Cardiac septum (tissue), 1 donor: ENCODE data around the gene VSIG8. TPM values are rescaled to one million over a fixed set of nuclear protein-coding genes. Genes with fewer than 3 reads are reported as not detected.
A peak's percentile ranks its signal among the peaks of the same experiment; 100 is the strongest.
"Not testable (repeated sequence)": the region's sequence is repeated elsewhere in the genome, so short reads cannot be mapped to it uniquely, and the experiment has no call there.

ENCODE experiments used
- DNase-seq: peaks from one replicate; pipeline ENCODE4 v3.0.0-alpha.2; 2020; ENCODE audit warnings: low spot score
- intact Hi-C: fragments of 100-400 bp; cut with DNase I; formaldehyde crosslinking; loops from one replicate; pipeline ENCODE4 v1.14.0; 2022
- long read RNA-seq: library from polyadenylated mRNA; unstranded; transcript quantifications from one replicate; pipeline ENCODE4 v2.0.0, GENCODE V29; 2021
- total RNA-seq: library from RNA; stranded (reverse); fragmentation: NEBNext Ultra II Directional; extraction: Animal tissue kit (Norgen Biotek cat#: 25700); gene quantifications from one replicate; pipeline ENCODE4 v1.2.1, GENCODE V29; 2021
- donor health status: DM: no; HTN: no; CAD: no.

The VSIG8 gene
- not detected for total RNA-seq
- long read RNA-seq = 0 reads

- intact Hi-C loops = no loop called here
- no peak for DNase-seq
These were observed at the start of gene VSIG8 for GRCh38 chr1:159862557-159862956. VSIG8 (minus strand) TSS chr1:159862657; CDS start chr1:159862521, 136 bp downstream.

GRCh38 chr1:159911326-159912070 lies 49.0 kb upstream of the VSIG8 start:
- intact Hi-C loops = no loop called here
- no peak for DNase-seq

GRCh38 chr1:159908031-159908940 lies 45.8 kb upstream of the VSIG8 start:
- intact Hi-C loops = no loop called here

GRCh38 chr1:159906960-159907359 lies 44.5 kb upstream of the VSIG8 start:
- intact Hi-C loops = no loop called here
- no peak for DNase-seq

More at GRCh38 chr1:159908031-159908940, 45.8 kb upstream of the VSIG8 start:
- DNase-seq = peak; percentile 70

- intact Hi-C loops, DNase-seq: not testable (repeated sequence)
These were observed 41.6 kb upstream of the VSIG8 start for GRCh38 chr1:159904036-159904435.

- intact Hi-C loops = no loop called here
- peak; percentile 33 for DNase-seq
These were observed 40.1 kb upstream of the VSIG8 start for GRCh38 chr1:159902541-159902940.

GRCh38 chr1:159900755-159901360 lies 38.4 kb upstream of the VSIG8 start:
- intact Hi-C loops = no loop called here
- DNase-seq = no peak

- peak; percentile 93 for DNase-seq
- intact Hi-C loops = no loop called here
These were observed 37.7 kb upstream of the VSIG8 start, which contains the start of gene CFAP45 for GRCh38 chr1:159900086-159900680. CFAP45 (minus strand) TSS chr1:159900165; CDS start chr1:159900098, 67 bp downstream.

GRCh38 chr1:159899634-159900033 lies 37.2 kb upstream of the VSIG8 start:
- DNase-seq, intact Hi-C loops: not testable (repeated sequence)

- intact Hi-C loops = no loop called here
- no peak for DNase-seq
These were observed 36.1 kb upstream of the VSIG8 start for GRCh38 chr1:159898527-159898926.

GRCh38 chr1:159897962-159898361 lies 35.5 kb upstream of the VSIG8 start:
- no peak for DNase-seq
- intact Hi-C loops = no loop called here

GRCh38 chr1:159896546-159896930 lies 34.1 kb upstream of the VSIG8 start:
- intact Hi-C loops = no loop called here
- DNase-seq = no peak

- no peak for DNase-seq
- intact Hi-C loops = no loop called here
These were observed 33.5 kb upstream of the VSIG8 start for GRCh38 chr1:159895836-159896545.

- no peak for DNase-seq
- intact Hi-C loops = no loop called here
These were observed 32.8 kb upstream of the VSIG8 start for GRCh38 chr1:159895286-159895685.

- DNase-seq = no peak
- intact Hi-C loops = loop anchor here (1.0 kb wide), 1 partner anchor 94 kb away; no protein-coding TSS in a partner anchor
These were observed 30.5 kb upstream of the VSIG8 start for GRCh38 chr1:159892944-159893343.

GRCh38 chr1:159891275-159892157 lies 29.1 kb upstream of the VSIG8 start:
- intact Hi-C loops = loop anchor here (1.0 kb wide), 1 partner anchor 92 kb away; no protein-coding TSS in a partner anchor
- DNase-seq = peak; percentile 93

- DNase-seq = no peak
- intact Hi-C loops = loop anchor here (1.0 kb wide), 1 partner anchor 35 kb away; the partner anchor contains the start of gene TAGLN2
These were observed 27.9 kb upstream of the VSIG8 start for GRCh38 chr1:159890390-159890789.

- no peak for DNase-seq
- intact Hi-C loops = loop anchor here (1.0 kb wide), 1 partner anchor 35 kb away; the partner anchor contains the start of gene TAGLN2
These were observed 27.4 kb upstream of the VSIG8 start for GRCh38 chr1:159889821-159890252.
